NCI-H2196 (cell line): Measurements from ENCODE around the gene C10orf120.
A peak's percentile ranks its signal among the peaks of the same experiment; 100 is the strongest.

Experiments
- DNase-seq: peaks from one replicate; lab custom pipeline; 2025; ENCODE audit not compliant: unreplicated experiment; lab: John Stamatoyannopoulos, UW

Gene C10orf120

GRCh38 chr10:122703483-122704448 is 4.1 kb upstream of the C10orf120 start:
- peak; percentile 55 for DNase-seq

GRCh38 chr10:122702275-122702674 is 2.6 kb upstream of the C10orf120 start:
- no peak for DNase-seq

DNA sequence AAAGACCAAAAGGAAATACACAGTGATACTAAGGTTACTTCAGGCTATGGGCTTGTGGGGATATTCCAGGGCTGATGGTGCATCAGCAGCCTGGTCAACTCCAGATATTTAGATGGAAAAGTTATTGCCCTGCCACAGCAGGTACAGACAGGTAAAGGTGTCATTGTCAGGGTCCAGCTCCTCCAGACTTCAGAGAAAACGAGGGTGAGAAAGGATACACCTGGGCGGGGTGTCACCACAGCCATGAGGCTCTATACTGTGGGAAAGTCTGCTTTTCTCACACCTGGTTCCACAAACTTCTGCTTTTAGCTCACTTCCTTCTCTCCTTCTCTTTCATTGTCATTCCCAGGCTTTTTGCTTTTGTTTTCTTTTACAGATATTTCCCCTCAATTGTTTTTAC is 2.0 kb upstream of the C10orf120 start:
- DNase-seq, result no peak

DNA sequence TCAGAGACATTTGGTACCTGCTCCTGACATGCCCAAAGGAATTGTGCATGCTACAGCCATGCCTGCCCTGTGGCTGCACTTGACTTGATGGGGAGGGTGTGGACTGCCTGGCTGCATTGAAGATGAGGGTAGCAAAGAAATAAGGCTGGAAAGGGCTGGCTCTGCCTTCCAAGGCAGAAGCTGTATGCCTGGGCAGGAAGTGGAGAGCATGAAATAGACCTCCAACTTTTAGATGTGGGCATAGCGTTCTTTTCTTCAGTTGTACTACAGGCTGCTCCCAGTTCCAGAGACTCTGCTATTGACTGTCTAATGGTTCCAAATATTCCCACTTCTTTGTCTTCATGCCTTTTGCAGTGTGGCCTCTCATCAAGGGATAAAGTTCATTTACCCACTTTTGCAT is 3.0 kb downstream of the C10orf120 start:
- DNase-seq, result no peak

DNA sequence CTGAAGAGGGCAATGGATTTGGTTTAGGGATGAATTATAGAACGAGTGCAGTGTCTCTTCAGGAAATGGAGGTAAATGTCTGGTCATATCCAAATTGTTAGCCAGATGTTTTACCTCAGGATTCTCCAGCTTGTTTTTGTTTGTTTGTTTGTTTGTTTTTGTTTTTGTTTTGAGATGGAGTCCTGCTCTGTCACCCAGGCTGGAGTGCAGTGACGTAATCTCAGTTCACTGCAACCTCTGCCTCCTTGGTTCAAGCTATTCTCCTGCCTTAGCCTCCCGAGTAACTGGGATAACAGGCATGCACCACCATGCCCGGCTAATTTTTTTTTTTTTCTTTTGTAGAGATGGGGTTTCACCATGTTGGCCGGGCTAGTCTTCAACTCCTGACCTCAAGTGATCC is 6.9 kb downstream of the C10orf120 start:
- no peak for DNase-seq

DNA sequence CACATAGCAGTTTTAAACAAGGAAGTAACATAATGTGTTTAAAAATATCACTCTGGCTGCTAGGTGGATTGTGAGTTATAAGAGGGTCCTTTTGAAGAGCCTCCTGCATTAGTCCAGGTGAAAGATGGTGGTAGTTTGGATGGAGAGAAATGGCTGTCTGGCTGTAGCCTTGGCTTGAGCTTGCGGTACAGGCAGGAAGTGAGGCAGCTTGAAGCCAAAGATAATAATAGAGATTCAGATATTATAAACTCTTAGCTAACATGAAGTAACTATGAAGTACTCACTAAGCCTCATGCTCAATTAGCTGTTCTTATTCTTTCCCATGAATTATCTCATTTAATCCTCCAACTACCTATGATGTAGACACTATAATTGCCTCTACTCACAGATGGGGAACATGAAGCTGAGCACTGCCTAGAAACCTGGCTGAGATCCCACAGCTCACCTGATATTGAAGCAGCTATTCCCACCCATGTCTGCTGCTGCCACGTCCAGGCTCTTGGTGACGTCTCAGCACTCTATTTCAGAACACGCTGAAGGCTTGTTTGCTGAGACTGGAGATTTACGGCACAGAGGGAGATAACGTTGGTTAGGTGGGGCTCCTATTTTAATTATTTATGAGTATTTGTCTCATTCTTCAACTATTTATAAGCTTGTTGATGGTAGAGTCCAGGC is 10.4 kb downstream of the C10orf120 start:
- no peak for DNase-seq

- no peak for DNase-seq
These were observed 11.2 kb downstream of the C10orf120 start for GRCh38 chr10:122688293-122688989.

DNA sequence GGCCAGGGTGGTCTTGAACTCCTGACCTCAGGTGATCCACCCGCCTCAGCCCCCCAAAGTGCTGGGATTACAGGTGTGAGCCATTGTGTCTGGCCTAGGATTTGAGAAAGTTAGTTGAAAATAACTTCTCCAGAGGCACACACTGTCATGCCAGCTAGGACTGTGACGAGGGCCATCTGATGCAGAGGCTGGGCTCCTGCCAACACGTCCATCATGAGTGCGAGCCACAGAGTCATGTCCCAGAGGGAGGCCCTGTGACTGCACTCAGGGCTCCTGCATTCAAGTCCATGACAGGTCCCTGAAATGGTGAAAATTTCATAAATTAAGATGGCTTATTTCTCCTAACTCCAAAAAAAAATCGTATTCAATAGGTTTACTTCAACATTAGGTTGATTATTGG is 17.1 kb downstream of the C10orf120 start:
- DNase-seq, result no peak

DNA sequence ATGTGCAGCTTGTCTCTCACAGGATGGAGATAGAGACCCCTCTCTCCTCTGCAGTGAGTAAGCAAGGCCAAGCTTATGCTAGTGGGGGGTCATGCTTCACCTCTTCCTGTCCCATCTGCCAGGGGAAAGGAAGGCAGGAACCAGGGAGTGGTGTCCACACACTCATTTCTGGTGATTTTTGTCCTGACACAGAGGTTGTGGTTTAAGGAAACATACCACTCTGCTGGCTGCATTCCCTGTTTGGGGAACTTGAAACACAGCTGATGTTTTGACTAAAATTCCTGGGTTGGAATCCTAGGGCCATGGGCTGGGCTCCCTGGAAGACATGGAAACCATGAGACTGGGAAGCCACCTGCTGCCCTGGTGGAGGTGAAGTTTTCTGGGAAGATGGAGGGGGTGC is 21.4 kb downstream of the C10orf120 start:
- no peak for DNase-seq

- no peak for DNase-seq
These were observed 24.4 kb downstream of the C10orf120 start for GRCh38 chr10:122675278-122675677.

GRCh38 chr10:122674781-122675180 is 24.9 kb downstream of the C10orf120 start:
- DNase-seq, result no peak

GRCh38 chr10:122673731-122674130 is 25.9 kb downstream of the C10orf120 start:
- no peak for DNase-seq

DNA sequence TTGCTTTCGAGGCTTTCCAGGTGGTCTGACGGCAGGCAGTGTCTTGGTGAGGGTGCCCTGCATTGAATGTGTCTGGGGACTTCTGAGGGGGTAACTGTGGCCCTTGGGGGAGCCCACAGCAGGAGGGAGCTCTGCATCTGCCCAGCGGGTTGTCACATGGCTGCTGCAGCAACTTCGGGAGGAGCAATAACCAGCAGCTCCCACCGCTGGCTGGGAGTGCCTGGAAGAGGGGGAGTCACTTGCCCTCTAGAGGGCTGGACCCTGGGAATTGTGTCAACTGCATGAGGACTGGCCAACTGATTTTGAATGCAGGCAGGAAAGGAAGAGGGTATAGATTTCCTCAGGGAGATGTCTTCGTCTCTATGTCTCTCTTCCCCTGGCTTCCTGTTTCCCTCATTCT is 26.4 kb downstream of the C10orf120 start:
- no peak for DNase-seq

DNA sequence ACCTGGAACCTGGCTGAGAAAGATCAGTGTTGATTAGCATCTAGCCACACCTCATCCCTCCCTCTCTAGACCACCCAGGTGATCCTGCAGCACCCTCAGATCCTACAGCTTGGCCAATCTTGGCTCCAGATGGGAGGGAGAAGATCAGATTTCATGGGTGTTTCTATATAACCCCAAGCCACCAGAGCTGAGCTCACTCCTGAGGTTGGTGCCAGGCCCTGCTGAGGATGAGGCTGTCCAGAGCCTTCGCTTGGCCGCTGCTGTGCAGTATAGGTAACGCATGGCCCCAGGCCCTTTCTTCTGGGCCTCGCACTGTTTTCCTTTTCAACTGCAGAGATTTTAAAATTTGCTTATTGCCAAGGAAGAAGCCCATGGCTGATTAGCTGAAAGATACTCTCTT is 27.0 kb downstream of the C10orf120 start:
- DNase-seq, result no peak

DNA sequence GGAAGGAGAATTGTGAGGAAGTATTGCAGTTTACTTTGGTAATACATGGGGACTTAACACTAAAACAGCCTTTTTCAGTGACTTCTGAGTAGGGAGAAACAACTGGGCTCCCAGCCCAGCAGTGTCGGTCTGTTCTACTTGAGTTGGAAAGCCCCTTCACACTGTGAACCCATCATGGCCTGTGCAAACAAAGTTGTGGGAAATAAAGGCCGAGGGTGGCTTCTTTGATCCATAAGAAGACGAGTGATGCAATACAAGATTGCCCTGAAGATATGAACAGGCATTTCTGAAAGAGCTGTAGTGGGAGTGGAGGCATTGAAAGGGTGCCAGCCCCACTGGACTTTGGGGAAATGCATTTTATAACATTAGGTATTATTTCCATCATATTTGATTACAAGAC is 28.3 kb downstream of the C10orf120 start:
- no peak for DNase-seq

- no peak for DNase-seq
These were observed 29.8 kb downstream of the C10orf120 start for GRCh38 chr10:122669842-122670241.

GRCh38 chr10:122669045-122669444 is 30.6 kb downstream of the C10orf120 start:
- no peak for DNase-seq

- DNase-seq, result no peak
These were observed 33.7 kb downstream of the C10orf120 start for GRCh38 chr10:122665946-122666345.

GRCh38 chr10:122665329-122665860 is 34.3 kb downstream of the C10orf120 start:
- no peak for DNase-seq

- no peak for DNase-seq
These were observed 35.1 kb downstream of the C10orf120 start for GRCh38 chr10:122664501-122664900.

GRCh38 chr10:122663516-122664130 is 36.0 kb downstream of the C10orf120 start:
- DNase-seq, result no peak
